Measurements from ENCODE around the gene CDK5. TPM values are rescaled to one million over a fixed set of nuclear protein-coding genes. Genes with fewer than 3 reads are reported as not detected.

Gene CDK5
- total RNA-seq, 1 experiment from 2014 or later = 19.8 TPM

GRCh38 chr7:151061213-151062110 is 3.8 kb upstream of the CDK5 start:
- Histone ChIP-seq H3K36me3 (ENCODE audit: control insufficient read depth in 1 of 2, insufficient read depth in 2 of 2, low read length in 2 of 2) (peaks cover 10 to 17% of the 10 kb centered on the region in 2 experiments), H3K4me3 (replicated peaks in 1 of 2; ENCODE audit: low read depth in 1 of 2, low read length in 2 of 2) (peak overlapping the region; percentile 81 to 90), H3K4me1 (ENCODE audit: control insufficient read depth in 1 of 2, insufficient read depth in 2 of 2, low read length in 2 of 2) (peaks cover 28 to 52% of the 10 kb centered on the region in 2 experiments), H3K27me3 (ENCODE audit: insufficient read depth, low read length) (no peaks in the 10 kb centered on the region), H3K4me2 (ENCODE audit: low read length) (peak overlapping the region; percentile 95), H3K79me2 (ENCODE audit: insufficient read depth, low read length) (peaks cover 62% of the 10 kb centered on the region), H3K9me2 (ENCODE audit: insufficient read depth) (no peaks in the 10 kb centered on the region), H2AFZ (ENCODE audit: low read depth, low read length, poor library complexity, severe bottlenecking) (no peak overlapping the region), H3K9ac (ENCODE audit: low read length) (peak overlapping the region; percentile 91), H3K9me3 (ENCODE audit: control insufficient read depth in 1 of 2, insufficient read depth in 1 of 2, low read depth in 1 of 2, low read length in 2 of 2) (no peaks in the 10 kb centered on the region), H4K20me1 (ENCODE audit: insufficient read depth) (no peaks in the 10 kb centered on the region), H3K27ac (ENCODE audit: low read depth, low read length) (peak overlapping the region; percentile 87)
- CTCF ChIA-PET = interaction anchor here (0.6 to 2.1 kb wide), 11 partner anchors 15 to 163 kb away, joined by 3 to 8 read pairs (median 3); partner anchors contain the start of genes ABCB8 and FASTK
- TSS peak; percentile 57 for BruUV-seq (replicated peaks)
- intact Hi-C loops (cut with micrococcal nuclease) = loop anchor here (1.0 kb wide), 1 partner anchor 22 kb away; the partner anchor contains the start of gene TMUB1
- DNase-seq (ENCODE audit: low read depth, low spot score) (no peak), ATAC-seq (no peak)
- TF ChIP-seq POLR2AphosphoS5 (IDR thresholded peaks at IDR 0.05; ENCODE audit: low read depth, low read length) = peak; percentile 5; the same call in 1 of the 2 replicates
- no peak for TF ChIP-seq REST (IDR thresholded peaks at IDR 0.05; ENCODE audit: low read depth)
- TF ChIP-seq EZH2phosphoT487 (IDR thresholded peaks at IDR 0.05; ENCODE audit: borderline replicate concordance) = no peak
- no peak for TF ChIP-seq RAD21 (IDR thresholded peaks at IDR 0.05; ENCODE audit: low read depth)
- no peak for TF ChIP-seq SIN3A (IDR thresholded peaks at IDR 0.05; ENCODE audit: low read depth)
- TF ChIP-seq JUND (IDR thresholded peaks at IDR 0.05) = no peak
- peak; percentile 53; the same call in 1 of the 2 replicates for TF ChIP-seq ZFX (IDR thresholded peaks at IDR 0.05)
- no peak for TF ChIP-seq CEBPB (IDR thresholded peaks at IDR 0.05; ENCODE audit: low read depth)
- no peak for TF ChIP-seq CBX3 (IDR thresholded peaks at IDR 0.05; ENCODE audit: low read depth)
- no peak for TF ChIP-seq EZH2 (IDR thresholded peaks at IDR 0.05)
- TF ChIP-seq ELF1 (IDR thresholded peaks at IDR 0.05; ENCODE audit: borderline replicate concordance, low read depth) = no peak
- TF ChIP-seq POLR2A (IDR thresholded peaks at IDR 0.05; ENCODE audit: borderline replicate concordance, extremely low read depth, insufficient read depth, insufficient read length) = no peak
- no peak for TF ChIP-seq CTCF (IDR thresholded peaks at IDR 0.05 in 2 of 3, conservative IDR thresholded peaks at IDR 0.05 in 1 of 3; ENCODE audit: borderline replicate concordance in 1 of 3, insufficient read depth in 1 of 3, low read depth in 2 of 3, low read length in 2 of 3)
- no peak for TF ChIP-seq MAX (IDR thresholded peaks at IDR 0.05)
- no peak for TF ChIP-seq TCF7L2 (IDR thresholded peaks at IDR 0.05; ENCODE audit: borderline replicate concordance, extremely low read depth, insufficient read depth, insufficient read length)
- RAD21 ChIA-PET (ENCODE audit: low non-redundant PET in 1 of 2, low total read pairs in 2 of 2, uncharacterized antibody in 2 of 2, unreplicated experiment in 2 of 2) = interaction anchor here (0.7 to 1.3 kb wide), 4 partner anchors 15 to 52 kb away, joined by 3 read pairs; partner anchors contain the start of gene AGAP3 (in 1 of the 2)
- POLR2A ChIA-PET = interaction anchor here (0.6 to 1.7 kb wide), 14 partner anchors 12 to 55 kb away, joined by 3 to 13 read pairs (median 4); partner anchors contain the start of genes ABCB8, AGAP3, FASTK and TMUB1

All from HCT116 (cell line).